Measurements from ENCODE around the gene STAT5A. TPM values are rescaled to one million over a fixed set of nuclear protein-coding genes. Genes with fewer than 3 reads are reported as not detected.
A peak's percentile ranks its signal among the peaks of the same experiment; 100 is the strongest.

The STAT5A gene
- total and polyA plus RNA-seq, 9 of the 15 experiments (the other 6 are each of a cell fraction or from before 2014, with no cell fraction given) = 79.9 to 415 (median 196) TPM

DNA sequence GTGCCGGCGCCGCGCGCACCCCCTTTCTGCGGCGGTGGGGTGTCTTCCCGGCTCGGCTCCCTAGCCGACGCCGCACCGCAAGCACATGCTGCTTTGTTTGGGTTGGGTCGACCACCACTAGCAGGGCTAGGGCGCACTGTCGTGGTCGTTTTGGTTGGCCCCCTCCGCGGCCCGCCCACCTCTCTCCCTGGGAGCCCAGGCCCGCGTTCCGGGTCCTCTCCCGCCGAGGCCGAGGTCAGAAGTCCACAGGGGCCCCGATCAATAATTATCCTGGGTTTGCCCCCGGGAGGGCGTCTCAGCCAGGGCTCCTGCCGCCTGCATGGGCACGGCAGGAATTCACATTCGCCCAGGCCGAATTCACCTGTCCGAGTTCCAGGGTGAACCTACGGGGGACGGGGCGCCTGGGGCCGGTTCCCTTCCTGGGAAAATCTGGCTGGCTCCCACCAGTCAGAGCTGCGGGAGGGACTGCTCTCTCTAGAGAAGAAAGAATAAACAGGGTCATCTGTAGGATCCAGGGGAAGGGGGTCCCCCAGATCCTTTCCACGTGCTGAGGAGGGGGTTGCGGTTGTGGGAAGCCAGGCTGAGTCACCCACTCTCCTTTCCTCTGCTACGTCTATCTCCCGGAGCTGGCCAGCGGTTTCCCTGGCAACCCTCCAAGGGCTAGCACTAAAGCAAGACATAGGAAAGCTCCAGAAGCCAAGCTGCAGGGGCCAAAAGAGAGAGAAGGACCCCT is 11.5 kb upstream of the STAT5A start (continued):
- no peak for TF ChIP-seq BRF2 (IDR thresholded peaks at IDR 0.05; ENCODE audit: borderline replicate concordance, insufficient read depth, insufficient read length)
- TF ChIP-seq SMARCE1 (IDR thresholded peaks at IDR 0.05) = peak; percentile 92
- peak; percentile 69 for TF ChIP-seq NFE2 (IDR thresholded peaks at IDR 0.05; ENCODE audit: low read depth)
- TF ChIP-seq POLR2G (IDR thresholded peaks at IDR 0.05; ENCODE audit: low read depth, low read length) = peak; percentile 86
- TF ChIP-seq UBTF (IDR thresholded peaks at IDR 0.05; ENCODE audit: borderline replicate concordance in 1 of 2, low read depth in 2 of 2, low read length in 2 of 2) = peak in 1 of 2 experiments; percentile 45; a peak in 1 of 4 replicates
- TF ChIP-seq, protein P1, sequence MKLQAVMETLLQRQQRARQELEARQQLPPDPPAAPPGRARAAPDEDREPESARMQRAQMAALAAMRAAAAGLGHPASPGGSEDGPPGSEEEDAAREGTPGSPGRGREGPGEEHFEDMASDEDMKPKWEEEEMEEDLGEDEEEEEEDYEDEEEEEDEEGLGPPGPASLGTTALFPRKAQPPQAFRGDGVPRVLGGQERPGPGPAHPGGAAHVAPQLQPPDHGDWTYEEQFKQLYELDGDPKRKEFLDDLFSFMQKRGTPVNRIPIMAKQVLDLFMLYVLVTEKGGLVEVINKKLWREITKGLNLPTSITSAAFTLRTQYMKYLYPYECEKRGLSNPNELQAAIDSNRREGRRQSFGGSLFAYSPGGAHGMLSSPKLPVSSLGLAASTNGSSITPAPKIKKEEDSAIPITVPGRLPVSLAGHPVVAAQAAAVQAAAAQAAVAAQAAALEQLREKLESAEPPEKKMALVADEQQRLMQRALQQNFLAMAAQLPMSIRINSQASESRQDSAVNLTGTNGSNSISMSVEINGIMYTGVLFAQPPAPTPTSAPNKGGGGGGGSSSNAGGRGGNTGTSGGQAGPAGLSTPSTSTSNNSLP (IDR thresholded peaks at IDR 0.05; ENCODE audit: borderline replicate concordance, low read depth, low read length) = 0 out of 2 replicates have a peak, but pooled peaks have one; percentile 22
- no peak for TF ChIP-seq PTRF (tag; IDR thresholded peaks at IDR 0.05)
- TF ChIP-seq HLTF (IDR thresholded peaks at IDR 0.05) = no peak
- peak; percentile 95 for TF ChIP-seq JUND (IDR thresholded peaks at IDR 0.05; ENCODE audit: borderline replicate concordance, low read depth, low read length)
- peak; percentile 88; the same call in 2 of the 3 replicates for TF ChIP-seq JUND (tag; IDR thresholded peaks at IDR 0.05; ENCODE audit: borderline replicate concordance, low read depth, low read length)
- no peak; the same call in 1 of the 2 replicates for TF ChIP-seq SMAD4 (CRISPR knock-in tag; conservative IDR thresholded peaks at IDR 0.05)
- TF ChIP-seq MIER1 (IDR thresholded peaks at IDR 0.05; ENCODE audit: low read depth) = no peak
- peak; percentile 76 for TF ChIP-seq FIP1L1 (IDR thresholded peaks at IDR 0.05; ENCODE audit: low read depth, low read length, poor library complexity, severe bottlenecking)
- 0 out of 2 replicates have a peak, but pooled peaks have one; percentile 62 for TF ChIP-seq PTBP1 (IDR thresholded peaks at IDR 0.05; ENCODE audit: low read depth, low read length)

Data from K562 (cell line).